OCI-LY1 (cell line): Measurements from ENCODE around the gene NELL1.

Experiments used
- H2AFZ ChIP-seq: fragments of 200-600 bp; sonication (generic), shearing (Covaris generic); 2 replicates; pipeline ENCODE4 v1.6.0; 2014; ENCODE audit warnings: antibody characterized with exemption, mild to moderate bottlenecking, low read length
- H3F3A ChIP-seq: fragments of 200-600 bp; sonication (generic), shearing (Covaris generic); 2 replicates; pipeline ENCODE4 v1.6.0; 2014; ENCODE audit warnings: mild to moderate bottlenecking, antibody characterized with exemption, low read length, moderate library complexity; ENCODE audit not compliant: insufficient read depth
- H3K27ac ChIP-seq: fragments of 200-600 bp; sonication (generic); 2 replicates; pipeline ENCODE4 v1.5.1; 2014; ENCODE audit warnings: low read length, mixed run types, mild to moderate bottlenecking, low read depth; ENCODE audit not compliant: poor library complexity, severe bottlenecking
- H3K27me3 ChIP-seq: fragments of 200-600 bp; sonication (generic); 2 replicates; pipeline ENCODE4 v1.6.0; 2014; ENCODE audit warnings: antibody characterized with exemption, mild to moderate bottlenecking, low read length, moderate library complexity; ENCODE audit not compliant: insufficient read depth
- H3K36me3 ChIP-seq: fragments of 200-600 bp; sonication (generic); 2 replicates; pipeline ENCODE4 v1.6.1; 2014; ENCODE audit warnings: mild to moderate bottlenecking, antibody characterized with exemption, low read length, moderate library complexity, mixed read lengths; ENCODE audit not compliant: insufficient read depth
- H3K4me1 ChIP-seq: fragments of 200-600 bp; sonication (generic); 2 replicates; pipeline ENCODE4 v1.5.1; 2014; ENCODE audit warnings: mild to moderate bottlenecking, low read length, moderate library complexity; ENCODE audit not compliant: insufficient read depth, severe bottlenecking
- H3K4me2 ChIP-seq: fragments of 200-600 bp; sonication (generic), shearing (Covaris generic); 2 replicates; pipeline ENCODE4 v1.6.1; 2014; ENCODE audit warnings: low read length
- H3K4me3 ChIP-seq: fragments of 200-600 bp; sonication (generic); 2 replicates; pipeline ENCODE4 v1.5.1; 2014; ENCODE audit warnings: low read length, low read depth, mild to moderate bottlenecking, mixed read lengths; ENCODE audit not compliant: poor library complexity, severe bottlenecking
- H3K79me2 ChIP-seq: fragments of 200-600 bp; shearing (Covaris generic); 2 replicates; pipeline ENCODE4 v1.6.1; 2016; ENCODE audit warnings: mixed run types, low read length, mixed read lengths; ENCODE audit not compliant: insufficient read depth
- H3K9ac ChIP-seq: fragments of 200-600 bp; sonication (generic), shearing (Covaris generic); 2 replicates; pipeline ENCODE4 v1.6.1; 2014; ENCODE audit warnings: mild to moderate bottlenecking, low read length, mixed read lengths
- H3K9me2 ChIP-seq: fragments of 200-600 bp; sonication (generic), shearing (Covaris generic); 2 replicates; pipeline ENCODE4 v1.6.1; 2014; ENCODE audit warnings: low read depth, mild to moderate bottlenecking, low read length, mixed read lengths
- H3K9me3 ChIP-seq: fragments of 200-600 bp; shearing (Covaris generic); 2 replicates; pipeline ENCODE4 v1.6.1; 2014; ENCODE audit warnings: low read length, mixed read lengths
- H4K20me1 ChIP-seq: fragments of 200-600 bp; sonication (generic), shearing (Covaris generic); 2 replicates; pipeline ENCODE4 v1.6.0; 2016; ENCODE audit warnings: mild to moderate bottlenecking, low read length; ENCODE audit not compliant: insufficient read depth
- EZH2 ChIP-seq: fragments of 200-600 bp; sonication (generic), shearing (Covaris generic); IDR thresholded peaks from 2 replicates; pipeline ENCODE4 v1.8.0; 2017; ENCODE audit warnings: borderline replicate concordance, mixed run types, mild to moderate bottlenecking, antibody characterized with exemption, low read length, moderate library complexity, mixed read lengths
- TF ChIP-seq, protein P1 (sequence below): fragments of 200-600 bp; sonication (generic), shearing (Covaris generic); IDR thresholded peaks from 2 replicates; pipeline ENCODE4 v1.5.1; 2017; ENCODE audit warnings: mild to moderate bottlenecking, antibody characterized with exemption, low read length, moderate library complexity, mixed read lengths

NELL1 gene

DNA sequence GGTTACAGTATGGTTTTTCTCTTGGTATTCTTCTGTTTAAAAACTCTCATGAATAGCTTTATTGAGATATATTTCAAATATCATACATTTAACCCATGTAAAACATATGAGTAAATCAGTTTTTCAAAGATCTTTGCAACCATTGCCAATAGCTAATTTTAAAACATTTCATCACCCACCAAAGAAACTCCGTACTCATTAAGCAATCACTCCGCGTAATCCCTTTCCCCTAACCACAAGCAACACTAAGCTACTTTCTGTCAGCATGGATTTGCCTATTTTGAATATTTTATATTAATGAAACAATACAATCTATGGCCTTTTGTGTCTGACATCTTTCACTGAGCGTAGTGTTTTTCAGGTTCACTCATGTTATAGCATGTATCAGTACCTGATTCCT is 825.6 kb downstream of the NELL1 start:
- Histone ChIP-seq H3K9me2 (no peaks in the 10 kb centered on the region), H3K4me3 (no peak overlapping the region), H3K4me2 (no peak overlapping the region), H3K27ac (no peak overlapping the region), H2AFZ (no peak overlapping the region), H3K27me3 (no peaks in the 10 kb centered on the region), H3K36me3 (no peaks in the 10 kb centered on the region), H3K4me1 (no peaks in the 10 kb centered on the region), H3K9ac (no peak overlapping the region), H4K20me1 (no peaks in the 10 kb centered on the region), H3F3A (no peaks in the 10 kb centered on the region), H3K9me3 (no peaks in the 10 kb centered on the region), H3K79me2 (no peaks in the 10 kb centered on the region)
- TF ChIP-seq, protein P1, sequence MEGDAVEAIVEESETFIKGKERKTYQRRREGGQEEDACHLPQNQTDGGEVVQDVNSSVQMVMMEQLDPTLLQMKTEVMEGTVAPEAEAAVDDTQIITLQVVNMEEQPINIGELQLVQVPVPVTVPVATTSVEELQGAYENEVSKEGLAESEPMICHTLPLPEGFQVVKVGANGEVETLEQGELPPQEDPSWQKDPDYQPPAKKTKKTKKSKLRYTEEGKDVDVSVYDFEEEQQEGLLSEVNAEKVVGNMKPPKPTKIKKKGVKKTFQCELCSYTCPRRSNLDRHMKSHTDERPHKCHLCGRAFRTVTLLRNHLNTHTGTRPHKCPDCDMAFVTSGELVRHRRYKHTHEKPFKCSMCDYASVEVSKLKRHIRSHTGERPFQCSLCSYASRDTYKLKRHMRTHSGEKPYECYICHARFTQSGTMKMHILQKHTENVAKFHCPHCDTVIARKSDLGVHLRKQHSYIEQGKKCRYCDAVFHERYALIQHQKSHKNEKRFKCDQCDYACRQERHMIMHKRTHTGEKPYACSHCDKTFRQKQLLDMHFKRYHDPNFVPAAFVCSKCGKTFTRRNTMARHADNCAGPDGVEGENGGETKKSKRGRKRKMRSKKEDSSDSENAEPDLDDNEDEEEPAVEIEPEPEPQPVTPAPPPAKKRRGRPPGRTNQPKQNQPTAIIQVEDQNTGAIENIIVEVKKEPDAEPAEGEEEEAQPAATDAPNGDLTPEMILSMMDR = no peak
- no peak for TF ChIP-seq EZH2

DNA sequence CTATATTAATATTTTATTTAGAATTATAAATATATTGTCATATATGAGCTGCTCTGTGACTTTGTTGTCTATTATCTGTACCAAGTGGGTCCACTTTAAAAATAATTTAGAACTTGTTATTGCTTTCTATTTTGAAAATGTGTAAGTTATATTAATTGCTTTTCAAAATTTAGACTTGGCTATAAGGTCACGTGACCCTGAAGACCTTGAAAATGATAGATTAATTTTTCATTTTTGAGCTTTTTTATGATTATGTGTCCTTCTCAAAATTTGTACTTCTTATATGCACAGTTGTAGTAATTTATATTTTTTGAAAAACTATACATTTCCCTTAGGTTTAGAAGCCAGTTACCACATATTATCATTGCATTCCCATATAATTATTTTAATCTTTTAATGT is 826.5 kb downstream of the NELL1 start:
- no peaks in the 10 kb centered on the region for H3F3A ChIP-seq
- H3K79me2 ChIP-seq = no peaks in the 10 kb centered on the region
- no peaks in the 10 kb centered on the region for H4K20me1 ChIP-seq
- TF ChIP-seq EZH2 = no peak
- TF ChIP-seq, protein P1 = no peak
- H3K27ac ChIP-seq = no peak overlapping the region
- no peaks in the 10 kb centered on the region for H3K9me2 ChIP-seq
- H3K36me3 ChIP-seq = no peaks in the 10 kb centered on the region
- no peak overlapping the region for H3K4me2 ChIP-seq
- no peak overlapping the region for H2AFZ ChIP-seq
- H3K4me1 ChIP-seq = no peaks in the 10 kb centered on the region
- no peak overlapping the region for H3K4me3 ChIP-seq
- H3K27me3 ChIP-seq = no peaks in the 10 kb centered on the region
- no peak overlapping the region for H3K9ac ChIP-seq
- no peaks in the 10 kb centered on the region for H3K9me3 ChIP-seq

DNA sequence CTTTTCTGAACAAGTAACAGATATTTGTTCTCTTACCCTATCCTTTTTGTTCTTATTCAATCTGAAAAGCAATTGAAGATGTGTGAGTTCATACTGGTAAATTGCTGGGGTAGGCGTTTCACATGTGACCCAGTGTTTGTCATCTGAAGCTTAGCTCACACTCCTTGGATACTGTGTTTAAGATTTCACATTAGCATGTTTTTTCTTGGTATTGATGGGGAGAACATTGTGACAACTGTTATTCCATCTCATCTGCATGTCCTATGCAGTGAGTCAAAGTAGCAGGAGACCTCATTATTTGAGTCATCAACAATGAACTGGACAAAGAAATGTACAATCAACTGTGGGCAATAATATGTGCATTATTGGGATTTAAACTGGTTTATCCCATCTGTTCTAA is 831.9 kb downstream of the NELL1 start:
- Histone ChIP-seq H3F3A (no peaks in the 10 kb centered on the region), H3K79me2 (no peaks in the 10 kb centered on the region), H2AFZ (no peak overlapping the region), H3K9me2 (no peaks in the 10 kb centered on the region), H3K4me2 (no peak overlapping the region), H3K4me3 (no peak overlapping the region), H3K9me3 (no peaks in the 10 kb centered on the region), H3K9ac (no peak overlapping the region), H3K36me3 (no peaks in the 10 kb centered on the region), H3K27me3 (no peaks in the 10 kb centered on the region), H3K4me1 (no peaks in the 10 kb centered on the region), H4K20me1 (no peaks in the 10 kb centered on the region), H3K27ac (no peak overlapping the region)
- no peak for TF ChIP-seq EZH2
- TF ChIP-seq, protein P1 = no peak
